HS-5 (cell line): Measurements from ENCODE around the gene RANGAP1.
"Not testable (repeated sequence)": the region's sequence is repeated elsewhere in the genome, so short reads cannot be mapped to it uniquely, and the experiment has no call there.

Experiments
- DNase-seq: peaks from one replicate; pipeline ENCODE4 v3.0.0-alpha.2; 2012; ENCODE audit warnings: low read depth

RANGAP1 gene

GRCh38 chr22:41301085-41302020 is 15.4 kb upstream of the RANGAP1 start, which contains the start of gene ZC3H7B:
TSS of gene ZC3H7B (plus strand) at chr22:41301525. CDS start at chr22:41320661, 19,136 bp downstream.
- DNase-seq, result no peak

GRCh38 chr22:41300661-41301060 is 14.7 kb upstream of the RANGAP1 start:
- no peak for DNase-seq

GRCh38 chr22:41296826-41297667 is 11.1 kb upstream of the RANGAP1 start:
- no peak for DNase-seq

- DNase-seq, result not testable (repeated sequence)
These were observed 8.8 kb upstream of the RANGAP1 start for GRCh38 chr22:41294816-41295215.

- peak; percentile 91 for DNase-seq
These were observed 4.6 kb upstream of the RANGAP1 start for GRCh38 chr22:41290262-41291221.

- DNase-seq, result no peak
These were observed 3.7 kb upstream of the RANGAP1 start for GRCh38 chr22:41289671-41290070.

GRCh38 chr22:41288245-41288946 is 2.4 kb upstream of the RANGAP1 start:
- DNase-seq, result peak; percentile 77

- DNase-seq, result no peak
These were observed 678 bp upstream of the RANGAP1 start for GRCh38 chr22:41286639-41287091.

- peak; percentile 74 for DNase-seq
These were observed 557 bp downstream of the RANGAP1 start for GRCh38 chr22:41285441-41285819.

GRCh38 chr22:41284465-41284864 is 1.5 kb downstream of the RANGAP1 start:
- no peak for DNase-seq

GRCh38 chr22:41280854-41281253 is 5.1 kb downstream of the RANGAP1 start:
- DNase-seq, result no peak

- no peak for DNase-seq
These were observed 5.9 kb downstream of the RANGAP1 start for GRCh38 chr22:41280065-41280464.

- no peak for DNase-seq
These were observed 11.1 kb downstream of the RANGAP1 start for GRCh38 chr22:41274856-41275255.

- no peak for DNase-seq
These were observed 12.9 kb downstream of the RANGAP1 start for GRCh38 chr22:41273128-41273527.

GRCh38 chr22:41271787-41272186 is 14.2 kb downstream of the RANGAP1 start:
- DNase-seq, result no peak

- no peak for DNase-seq
These were observed 18.0 kb downstream of the RANGAP1 start for GRCh38 chr22:41267958-41268357.

- no peak for DNase-seq
These were observed 21.5 kb downstream of the RANGAP1 start for GRCh38 chr22:41264408-41264941.

- DNase-seq, result no peak
These were observed 22.3 kb downstream of the RANGAP1 start for GRCh38 chr22:41263704-41264103.

GRCh38 chr22:41262250-41262765 is 23.7 kb downstream of the RANGAP1 start:
- no peak for DNase-seq

GRCh38 chr22:41261541-41262249 is 24.3 kb downstream of the RANGAP1 start:
- DNase-seq, result no peak
